ENCODE data around the gene LARP4. TPM values are rescaled to one million over a fixed set of nuclear protein-coding genes. Genes with fewer than 3 reads are reported as not detected.

Gene LARP4
- total RNA-seq, 1 donor from 2014 or later = 88.4 TPM

- Histone ChIP-seq H4K20me1 (ENCODE audit: low read depth) (peaks cover 8% of the 10 kb centered on the region), H3K79me2 (ENCODE audit: low read depth) (peaks cover 71% of the 10 kb centered on the region), H2AFZ (replicated peaks) (no peak overlapping the region), H3K4me1 (peaks cover 16% of the 10 kb centered on the region), H3K9ac (no peak overlapping the region), H3K27me3 (no peaks in the 10 kb centered on the region), H3K4me3 (no peak overlapping the region), H3K4me2 (no peak overlapping the region), H3K27ac (no peak overlapping the region), H3F3A (ENCODE audit: low read depth) (peaks cover 7% of the 10 kb centered on the region), H3K9me3 (ENCODE audit: low read depth) (no peaks in the 10 kb centered on the region), H3K36me3 (no peaks in the 10 kb centered on the region)
- no peak overlapping the region for H3K27ac Mint-ChIP-seq
- no peak overlapping the region for H3K4me3 Mint-ChIP-seq
- H3K4me1 Mint-ChIP-seq = peaks cover 16% of the 10 kb centered on the region
- H3K36me3 Mint-ChIP-seq = peaks cover 19% of the 10 kb centered on the region
- H3K9me3 Mint-ChIP-seq = peaks cover 7% of the 10 kb centered on the region
- no peak for TF ChIP-seq CTCF (IDR thresholded peaks at IDR 0.05)
- TF ChIP-seq EZH2phosphoT487 (IDR thresholded peaks at IDR 0.05) = no peak
- no peak for TF ChIP-seq EZH2 (IDR thresholded peaks at IDR 0.05)
- DNase-seq (ENCODE audit: low spot score) = no peak
- H3K27me3 Mint-ChIP-seq (ENCODE audit: insufficient read depth, low read depth) = no peaks in the 10 kb centered on the region
Observed at GRCh38 chr12:50525422-50525821, 124.7 kb downstream of the LARP4 start.

- H3K27ac Mint-ChIP-seq = no peak overlapping the region
- no peak overlapping the region for H3K4me3 Mint-ChIP-seq
- Histone ChIP-seq H2AFZ (replicated peaks) (no peak overlapping the region), H3K27me3 (no peaks in the 10 kb centered on the region), H3K79me2 (ENCODE audit: low read depth) (peaks cover 69% of the 10 kb centered on the region), H3K4me2 (no peak overlapping the region), H3K4me3 (no peak overlapping the region), H3K4me1 (peaks cover 17% of the 10 kb centered on the region), H3K36me3 (no peaks in the 10 kb centered on the region), H3K27ac (no peak overlapping the region), H4K20me1 (ENCODE audit: low read depth) (peaks cover 19% of the 10 kb centered on the region), H3K9ac (no peak overlapping the region), H3F3A (ENCODE audit: low read depth) (peaks cover 7% of the 10 kb centered on the region), H3K9me3 (ENCODE audit: low read depth) (no peaks in the 10 kb centered on the region)
- H3K9me3 Mint-ChIP-seq = peaks cover 6% of the 10 kb centered on the region
- peaks cover 16% of the 10 kb centered on the region for H3K4me1 Mint-ChIP-seq
- TF ChIP-seq EZH2 (IDR thresholded peaks at IDR 0.05) = no peak
- TF ChIP-seq CTCF (IDR thresholded peaks at IDR 0.05) = no peak
- no peak for TF ChIP-seq EZH2phosphoT487 (IDR thresholded peaks at IDR 0.05)
- no peak for DNase-seq (ENCODE audit: low spot score)
- H3K27me3 Mint-ChIP-seq (ENCODE audit: insufficient read depth, low read depth) = no peaks in the 10 kb centered on the region
- H3K36me3 Mint-ChIP-seq = peaks cover 17% of the 10 kb centered on the region
Observed at GRCh38 chr12:50527359-50527726, 126.7 kb downstream of the LARP4 start.

- Histone ChIP-seq H3K79me2 (ENCODE audit: low read depth) (peaks cover 63% of the 10 kb centered on the region), H3K4me3 (no peak overlapping the region), H3K36me3 (no peaks in the 10 kb centered on the region), H3K27me3 (no peaks in the 10 kb centered on the region), H3F3A (ENCODE audit: low read depth) (peaks cover 7% of the 10 kb centered on the region), H3K9ac (no peak overlapping the region), H3K27ac (no peak overlapping the region), H3K4me1 (peaks cover 17% of the 10 kb centered on the region), H4K20me1 (ENCODE audit: low read depth) (peaks cover 21% of the 10 kb centered on the region), H3K4me2 (no peak overlapping the region), H3K9me3 (ENCODE audit: low read depth) (no peaks in the 10 kb centered on the region), H2AFZ (replicated peaks) (no peak overlapping the region)
- peaks cover 3% of the 10 kb centered on the region for H3K9me3 Mint-ChIP-seq
- TF ChIP-seq CTCF (IDR thresholded peaks at IDR 0.05) (no peak), EZH2phosphoT487 (IDR thresholded peaks at IDR 0.05) (no peak)
- H3K4me1 Mint-ChIP-seq = peaks cover 16% of the 10 kb centered on the region
- H3K27me3 Mint-ChIP-seq (ENCODE audit: insufficient read depth, low read depth) = no peaks in the 10 kb centered on the region
- H3K36me3 Mint-ChIP-seq = peaks cover 10% of the 10 kb centered on the region
- no peak overlapping the region for H3K27ac Mint-ChIP-seq
- no peak for DNase-seq (ENCODE audit: low spot score)
- no peak overlapping the region for H3K4me3 Mint-ChIP-seq
Observed at GRCh38 chr12:50528800-50529199, 128.1 kb downstream of the LARP4 start.

Measured in neural progenitor cell (in vitro differentiated cells).